Fibroblast of villous mesenchyme (primary cell): ENCODE results near the gene TNRC6A. TPM values are rescaled to one million over a fixed set of nuclear protein-coding genes. Genes with fewer than 3 reads are reported as not detected.

Experiments used
- DNase-seq: peaks from one replicate; pipeline ENCODE4 v3.0.0-alpha.2; 2010; ENCODE audit warnings: low read depth
- H3K4me3 ChIP-seq: 2 replicates; pipeline ENCODE4 v1.5.1; 2011; ENCODE audit warnings: low read depth, mild to moderate bottlenecking, low read length
- CTCF ChIP-seq: IDR thresholded peaks from 2 replicates; pipeline ENCODE4 v1.5.1; 2012; ENCODE audit warnings: low read depth, mild to moderate bottlenecking, low read length; ENCODE audit not compliant: insufficient read depth
- total RNA-seq: library from RNA; depleted of rRNA; stranded (reverse); fragments of >200 nt; gene quantifications from 2 replicates; pipeline ENCODE4 v1.2.3, GENCODE V29; 2012

The TNRC6A gene
- total RNA-seq, 1 donor = 66.9 TPM

DNA sequence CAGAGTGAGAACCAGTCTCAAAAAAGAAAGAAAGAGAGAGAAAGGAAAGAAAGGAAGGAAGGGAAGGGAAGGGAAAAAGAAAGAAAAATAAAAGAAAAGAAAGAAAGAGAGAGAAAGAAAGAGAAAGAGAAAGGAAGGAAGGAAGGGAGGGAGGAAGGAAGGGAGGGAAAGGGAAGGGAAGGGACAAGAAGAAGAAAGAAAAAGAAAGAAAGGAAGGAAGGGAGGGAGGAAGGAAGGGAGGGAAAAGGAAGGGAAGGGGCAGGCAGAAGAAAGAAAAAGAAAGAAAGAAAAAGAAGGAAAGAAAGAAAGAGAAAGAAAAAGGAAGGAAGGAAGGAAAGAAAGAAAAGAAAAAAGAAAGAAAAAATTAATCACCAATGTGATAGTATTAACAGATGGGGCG, 132.0 kb downstream of the TNRC6A start:
- TF ChIP-seq CTCF = no peak
- DNase-seq = no peak
- H3K4me3 ChIP-seq = no peak overlapping the region

- TF ChIP-seq CTCF = no peak
- no peak overlapping the region for H3K4me3 ChIP-seq
- DNase-seq = no peak
Measured at GRCh38 chr16:24863582-24864437, 134.4 kb downstream of the TNRC6A start.

DNA sequence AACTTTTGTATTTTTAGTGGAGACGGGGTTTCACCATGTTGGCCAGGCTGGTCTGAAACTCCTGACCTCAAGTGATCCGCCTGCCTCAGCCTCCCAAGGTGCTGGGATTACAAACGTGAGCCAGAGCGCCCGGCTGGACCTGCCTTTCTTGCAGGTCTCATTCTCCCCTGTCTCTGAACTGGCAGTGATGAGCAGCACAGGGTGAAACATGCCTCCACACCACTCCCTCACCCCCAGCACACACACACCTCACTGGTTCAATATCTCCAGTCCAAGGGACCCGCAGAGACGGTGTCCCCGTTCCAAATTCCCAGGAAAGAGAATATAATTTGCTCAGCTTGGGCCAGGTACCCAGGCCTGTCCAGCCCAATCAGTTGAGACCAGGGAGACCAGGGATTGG, 139.6 kb downstream of the TNRC6A start:
- no peak for TF ChIP-seq CTCF
- no peak for DNase-seq
- no peak overlapping the region for H3K4me3 ChIP-seq

GRCh38 chr16:24871891-24872290, 142.4 kb downstream of the TNRC6A start:
- DNase-seq = no peak

GRCh38 chr16:24873028-24873427, 143.6 kb downstream of the TNRC6A start:
- no peak overlapping the region for H3K4me3 ChIP-seq
- no peak for DNase-seq
- TF ChIP-seq CTCF = no peak

More at GRCh38 chr16:24871891-24872290, 142.4 kb downstream of the TNRC6A start:
- H3K4me3 ChIP-seq = no peak overlapping the region
- TF ChIP-seq CTCF = no peak

DNA sequence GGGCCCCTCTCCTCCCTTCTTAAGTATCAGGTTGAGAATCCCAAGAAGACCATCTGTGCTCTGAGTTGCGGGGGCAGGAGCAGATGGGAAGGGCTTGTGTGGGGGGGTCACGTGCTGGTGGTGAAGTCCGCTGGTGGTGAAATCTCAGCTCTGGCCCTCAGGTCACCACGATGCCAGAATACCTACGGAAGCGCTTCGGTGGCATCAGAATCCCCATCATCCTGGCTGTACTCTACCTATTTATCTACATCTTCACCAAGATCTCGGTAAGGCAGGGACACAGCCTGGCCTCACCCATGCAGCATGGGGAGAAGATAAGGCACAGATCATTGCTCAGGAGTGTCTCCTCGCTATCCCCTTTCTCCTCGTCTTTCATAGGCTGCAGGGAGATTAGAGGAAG, 146.0 kb downstream of the TNRC6A start:
- TF ChIP-seq CTCF = no peak
- H3K4me3 ChIP-seq = no peak overlapping the region

More for the DNA sequence above, 146.0 kb downstream of the TNRC6A start:
- no peak for DNase-seq

Other genes starting within 250 kb of the TNRC6A start
- gene RBBP6, start 190.1 kb upstream of the TNRC6A start, total RNA-seq = 21.3 and 31.1 TPM in 2 replicates
- gene SLC5A11, start 116.3 kb downstream of the TNRC6A start, total RNA-seq = under 0.01 TPM in 1 of 2 replicates, not detected in the other